GM19240 (cell line): Measurements from ENCODE around the gene TM4SF20.
"Not testable (repeated sequence)": the region's sequence is repeated elsewhere in the genome, so short reads cannot be mapped to it uniquely, and the experiment has no call there.

Experiments used
- DNase-seq: peaks from one replicate; pipeline ENCODE4 v3.0.0; 2011; ENCODE audit warnings: low spot score; ENCODE audit not compliant: insufficient read length

Gene TM4SF20

GRCh38 chr2:227398684-227399670 is 19.9 kb upstream of the TM4SF20 start:
- no peak for DNase-seq

DNA sequence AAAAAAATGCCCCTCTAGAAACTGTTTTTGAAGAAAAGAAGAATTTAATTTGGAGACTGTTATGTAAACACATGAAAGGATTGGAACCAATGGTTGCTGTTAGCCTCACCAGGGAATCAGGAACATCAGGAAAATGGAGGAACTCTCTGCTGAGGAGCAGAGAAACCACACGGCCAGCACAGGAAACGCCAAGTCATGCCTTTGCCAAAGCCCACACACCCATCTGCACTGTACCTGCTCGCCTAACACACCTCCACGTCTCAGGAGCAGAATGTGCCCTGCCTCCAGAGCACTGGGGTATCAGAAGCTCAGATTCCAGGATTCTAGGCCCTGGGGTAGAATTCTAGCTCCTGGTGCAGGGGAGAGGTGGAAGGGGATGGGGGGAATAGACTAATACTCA is 18.5 kb upstream of the TM4SF20 start:
- DNase-seq = no peak

GRCh38 chr2:227395556-227395955 is 16.4 kb upstream of the TM4SF20 start:
- no peak for DNase-seq

GRCh38 chr2:227394401-227394800 is 15.3 kb upstream of the TM4SF20 start:
- no peak for DNase-seq

- DNase-seq = no peak
Measured at GRCh38 chr2:227390468-227391256, 11.6 kb upstream of the TM4SF20 start.

DNA sequence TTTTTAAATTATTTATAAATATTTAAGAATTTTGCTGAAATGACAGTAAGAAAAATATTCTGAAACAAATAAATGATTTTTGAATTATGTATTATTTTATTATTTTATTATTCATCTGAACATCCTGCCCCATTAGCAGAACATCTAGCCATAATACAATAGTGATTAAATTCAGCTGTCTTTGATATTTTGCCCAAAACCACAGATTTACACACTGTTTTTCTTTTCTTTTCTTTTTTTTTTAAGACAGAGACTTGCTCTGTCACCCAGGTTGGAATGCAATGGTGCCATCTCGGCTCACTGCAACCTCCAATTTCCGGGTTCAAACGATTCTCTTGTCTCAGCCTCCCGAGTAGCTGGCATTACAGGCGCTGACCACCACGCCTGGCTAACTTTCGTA is 10.6 kb upstream of the TM4SF20 start:
- DNase-seq = no peak

DNA sequence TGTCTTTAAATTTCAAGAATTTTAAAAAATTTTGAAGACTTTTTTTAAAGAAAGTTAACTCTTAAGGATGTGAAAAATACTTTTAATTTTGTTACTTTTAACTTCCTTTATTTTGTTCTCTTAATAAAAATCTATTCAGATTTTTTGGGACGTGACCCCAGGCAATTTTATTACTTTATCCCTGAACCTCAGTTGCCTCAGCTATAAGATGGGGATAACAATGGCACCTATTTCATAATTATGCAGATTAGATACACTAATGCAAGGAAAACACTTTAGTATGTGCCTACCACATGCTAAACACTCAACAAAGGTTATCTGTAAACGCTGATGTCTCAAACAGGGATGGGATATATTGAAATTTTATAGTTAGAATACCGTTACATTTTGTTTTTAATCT is 10.1 kb upstream of the TM4SF20 start:
- no peak for DNase-seq

DNA sequence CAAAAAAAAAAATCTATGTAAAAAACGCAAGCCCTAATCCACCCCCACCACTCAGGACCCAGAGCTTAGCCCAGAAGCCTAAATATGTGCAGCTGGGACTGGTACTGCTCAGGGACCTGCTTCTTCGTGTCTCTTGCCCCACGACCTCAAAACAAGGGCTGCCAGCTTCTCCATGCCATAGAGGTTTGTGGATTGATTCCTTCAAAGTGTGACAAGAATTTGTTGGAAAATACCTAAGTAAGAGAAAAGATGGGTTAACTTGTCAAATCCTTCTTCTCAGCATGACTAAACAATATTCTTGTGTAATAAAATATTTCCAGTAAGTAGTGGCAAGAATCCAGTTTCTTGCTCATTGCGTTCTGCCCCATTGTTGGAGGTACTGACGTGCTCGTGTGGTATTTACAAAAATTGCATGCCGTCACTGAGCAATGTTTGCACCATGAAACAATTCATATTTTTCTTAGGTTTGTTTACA is 9.5 kb upstream of the TM4SF20 start:
- no peak for DNase-seq

DNA sequence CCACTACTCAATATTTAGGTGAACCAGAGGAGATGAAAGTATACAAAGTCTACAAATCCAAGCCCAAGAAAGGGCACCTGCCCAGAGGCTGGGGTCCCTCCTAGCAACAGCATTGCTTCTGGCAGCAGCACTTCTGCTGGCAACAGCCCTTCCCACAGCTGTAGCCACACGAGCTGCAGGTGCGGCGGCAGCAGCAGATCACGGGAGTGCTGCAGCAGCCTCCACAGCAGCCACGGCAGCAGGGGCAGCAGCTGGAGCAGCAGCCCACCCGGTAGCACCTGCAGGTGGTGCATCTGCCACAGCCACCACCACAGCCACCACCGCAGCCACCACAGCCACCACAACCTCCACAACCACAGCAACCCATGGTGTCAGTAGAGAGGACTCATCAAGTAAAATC is 8.5 kb upstream of the TM4SF20 start, which contains the start of gene SCYGR1:
SCYGR1 (minus strand) TSS at position 367 of the 400 bp plus-strand sequence; CDS start at position 367, 0 bp downstream.
- DNase-seq = not testable (repeated sequence)

DNA sequence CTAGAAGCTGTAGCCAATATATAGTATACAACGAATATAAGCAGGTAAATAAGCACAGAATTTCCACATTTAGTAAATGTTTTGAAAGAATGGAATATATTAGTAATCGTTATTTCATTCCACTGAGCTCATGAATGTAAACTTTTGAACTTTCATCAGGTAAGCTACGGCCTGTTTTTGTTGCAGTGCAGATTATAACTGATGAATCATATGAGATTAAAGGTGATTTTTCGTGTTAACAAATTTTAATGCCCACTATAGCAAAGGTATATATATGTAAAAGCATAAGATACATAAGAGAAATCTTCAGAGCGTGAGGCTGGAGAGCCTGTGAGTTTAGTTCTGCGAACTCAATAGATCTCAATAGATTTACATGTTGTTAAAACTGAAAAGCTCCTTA is 7.5 kb upstream of the TM4SF20 start:
- no peak for DNase-seq

GRCh38 chr2:227383686-227384085 is 4.6 kb upstream of the TM4SF20 start:
- DNase-seq = no peak

- not testable (repeated sequence) for DNase-seq
Measured at GRCh38 chr2:227382241-227382835, 3.2 kb upstream of the TM4SF20 start.

GRCh38 chr2:227378371-227378782 is 729 bp downstream of the TM4SF20 start:
- DNase-seq = no peak

DNA sequence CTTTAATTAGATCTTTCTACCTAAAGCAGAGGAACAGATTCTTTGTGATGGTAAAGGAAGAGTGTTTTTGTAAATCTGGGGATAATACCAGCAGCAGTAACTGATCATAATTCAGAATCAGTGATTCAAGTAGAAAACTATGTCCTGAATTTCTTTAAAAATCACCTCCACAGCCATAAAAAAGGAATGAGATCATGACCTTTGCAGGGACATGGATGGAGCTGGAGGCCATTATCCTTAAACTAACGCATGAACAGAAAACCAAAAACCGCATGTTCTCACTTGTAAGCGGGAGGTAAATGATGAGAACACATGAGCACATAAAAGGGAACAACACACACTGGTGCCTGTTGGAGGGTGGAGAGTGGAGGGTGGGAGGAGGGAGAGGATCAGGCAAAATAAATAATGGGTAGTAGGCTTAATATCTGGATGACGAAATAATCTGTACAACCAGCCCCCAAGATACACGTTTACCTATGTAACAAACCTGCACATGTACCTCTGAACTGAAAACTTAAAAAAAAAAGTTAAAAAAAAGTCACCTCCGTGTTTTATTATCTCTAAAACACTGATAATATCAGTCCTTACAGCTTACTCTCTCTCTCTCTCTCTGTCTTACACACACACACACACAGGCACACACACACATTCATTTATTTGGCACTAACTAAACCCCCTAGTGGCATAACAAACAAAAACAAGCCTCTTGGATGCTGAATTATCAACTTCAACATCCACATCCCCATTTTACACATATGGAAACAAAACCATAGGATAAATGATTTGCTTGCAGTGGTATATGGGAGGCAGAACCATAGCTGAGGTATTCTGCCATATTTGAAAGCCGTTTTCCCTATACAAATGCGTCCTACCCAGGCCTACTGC is 1.4 kb downstream of the TM4SF20 start:
- no peak for DNase-seq

DNA sequence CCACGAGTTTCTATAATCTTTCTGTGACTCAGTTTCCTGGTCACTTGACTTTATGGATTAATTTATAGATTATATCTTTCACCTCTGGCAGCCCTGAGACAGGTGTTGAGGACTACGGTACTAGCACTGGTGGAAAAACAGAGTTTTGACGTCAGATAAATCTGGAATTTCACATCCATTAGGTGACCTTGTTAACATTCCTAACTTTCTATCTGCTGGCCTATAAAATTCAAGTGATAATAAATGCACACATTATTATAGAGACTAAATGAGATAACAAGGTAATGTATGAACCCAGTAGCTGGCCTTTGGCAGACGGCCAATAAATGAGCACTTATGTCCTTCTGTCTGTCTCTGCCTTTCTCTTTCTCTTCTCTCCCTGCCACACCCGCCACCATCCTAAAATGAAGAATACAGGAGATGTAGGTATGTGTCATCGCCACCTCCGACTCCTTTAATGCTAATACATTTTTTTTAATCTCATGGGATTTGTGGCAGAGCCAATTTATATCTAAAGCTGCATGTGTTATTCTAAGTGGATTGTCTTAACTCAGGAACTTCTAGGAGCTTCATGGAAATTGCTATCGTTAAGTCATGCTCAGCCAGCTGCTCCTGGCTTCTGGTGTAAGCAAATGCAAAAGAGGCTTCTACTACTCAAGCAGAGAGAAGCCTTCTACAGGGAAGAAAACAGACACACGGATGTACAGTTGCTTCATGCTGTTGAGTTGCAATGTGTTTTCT is 2.3 kb downstream of the TM4SF20 start:
- DNase-seq = no peak

GRCh38 chr2:227374158-227374557 is 4.9 kb downstream of the TM4SF20 start:
- DNase-seq = no peak

DNA sequence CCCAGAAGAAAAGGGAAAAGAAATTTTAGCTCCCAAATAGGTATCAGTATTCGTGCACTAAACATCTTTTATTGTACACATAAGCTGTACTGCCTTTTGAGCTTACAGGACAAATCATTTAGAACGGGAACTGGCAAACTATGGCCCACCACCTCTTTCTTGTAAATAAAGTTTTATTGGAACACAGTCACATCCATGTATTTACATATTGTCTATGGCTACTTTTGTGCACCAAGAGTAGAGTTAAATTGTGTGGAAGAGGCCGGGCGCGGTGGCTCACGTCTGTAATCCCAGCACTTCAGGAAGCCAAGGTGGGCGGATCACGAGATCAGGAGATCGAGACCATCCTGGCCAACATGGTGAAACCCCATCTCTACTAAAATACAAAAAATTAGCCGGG is 5.7 kb downstream of the TM4SF20 start:
- DNase-seq = no peak

GRCh38 chr2:227370791-227371312 is 8.3 kb downstream of the TM4SF20 start:
- no peak for DNase-seq

DNA sequence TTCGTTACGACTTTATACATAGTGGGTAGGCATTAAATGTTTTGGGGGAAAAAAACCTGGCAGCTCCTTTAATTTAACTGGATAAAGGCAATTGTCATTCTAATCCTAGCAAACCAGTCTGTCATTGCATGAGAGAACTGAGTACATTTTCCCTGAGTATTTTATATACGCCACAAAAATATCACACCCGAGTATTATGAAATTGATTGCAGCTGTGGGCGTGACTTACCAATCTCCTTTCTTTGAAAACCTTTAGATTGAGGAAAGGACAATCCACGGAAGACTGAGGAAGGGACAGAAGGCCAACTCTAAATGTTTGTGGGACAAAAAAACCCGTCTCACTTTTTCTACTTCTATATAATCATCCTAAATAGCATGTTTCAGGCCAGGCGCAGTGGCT is 9.0 kb downstream of the TM4SF20 start:
- DNase-seq = no peak

- no peak for DNase-seq
Measured at GRCh38 chr2:227368574-227368973, 10.5 kb downstream of the TM4SF20 start.
